Astrocyte (in vitro differentiated cells and primary cell): Measurements from ENCODE around the gene ST3GAL2.

Experiments
- CTCF ChIP-seq: IDR thresholded peaks from 2 replicates; pipeline ENCODE4 v1.5.1; 2011; ENCODE audit warnings: low read depth, mild to moderate bottlenecking, inconsistent platforms, low read length, moderate library complexity; ENCODE audit not compliant: insufficient read depth
- EZH2 ChIP-seq: IDR thresholded peaks from 2 replicates; pipeline ENCODE4 v1.6.1; 2012; ENCODE audit warnings: mild to moderate bottlenecking, low read length, inconsistent platforms; ENCODE audit not compliant: insufficient read depth

GRCh38 chr16:70419384-70420327 is 19.2 kb downstream of the ST3GAL2 start:
- no peak for TF ChIP-seq CTCF
- TF ChIP-seq EZH2, result no peak
